Stimulated activated CD4-positive, alpha-beta T cell treated with anti-CD3 and anti-CD28 coated beads, Interleukin-1b, Interleukin-23, amount 100 ng/mL, for 1 hour (primary cell): Measurements from ENCODE around the gene AASDHPPT.
"Not testable (repeated sequence)": the region's sequence is repeated elsewhere in the genome, so short reads cannot be mapped to it uniquely, and the experiment has no call there.

Experiments used
- DNase-seq, 2 donors: peaks; one replicate each; pipeline ENCODE4 v3.0.0-alpha.2; 2020; ENCODE audit warnings: low read depth in 2 of 2

AASDHPPT gene, protein sequence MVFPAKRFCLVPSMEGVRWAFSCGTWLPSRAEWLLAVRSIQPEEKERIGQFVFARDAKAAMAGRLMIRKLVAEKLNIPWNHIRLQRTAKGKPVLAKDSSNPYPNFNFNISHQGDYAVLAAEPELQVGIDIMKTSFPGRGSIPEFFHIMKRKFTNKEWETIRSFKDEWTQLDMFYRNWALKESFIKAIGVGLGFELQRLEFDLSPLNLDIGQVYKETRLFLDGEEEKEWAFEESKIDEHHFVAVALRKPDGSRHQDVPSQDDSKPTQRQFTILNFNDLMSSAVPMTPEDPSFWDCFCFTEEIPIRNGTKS

DNA sequence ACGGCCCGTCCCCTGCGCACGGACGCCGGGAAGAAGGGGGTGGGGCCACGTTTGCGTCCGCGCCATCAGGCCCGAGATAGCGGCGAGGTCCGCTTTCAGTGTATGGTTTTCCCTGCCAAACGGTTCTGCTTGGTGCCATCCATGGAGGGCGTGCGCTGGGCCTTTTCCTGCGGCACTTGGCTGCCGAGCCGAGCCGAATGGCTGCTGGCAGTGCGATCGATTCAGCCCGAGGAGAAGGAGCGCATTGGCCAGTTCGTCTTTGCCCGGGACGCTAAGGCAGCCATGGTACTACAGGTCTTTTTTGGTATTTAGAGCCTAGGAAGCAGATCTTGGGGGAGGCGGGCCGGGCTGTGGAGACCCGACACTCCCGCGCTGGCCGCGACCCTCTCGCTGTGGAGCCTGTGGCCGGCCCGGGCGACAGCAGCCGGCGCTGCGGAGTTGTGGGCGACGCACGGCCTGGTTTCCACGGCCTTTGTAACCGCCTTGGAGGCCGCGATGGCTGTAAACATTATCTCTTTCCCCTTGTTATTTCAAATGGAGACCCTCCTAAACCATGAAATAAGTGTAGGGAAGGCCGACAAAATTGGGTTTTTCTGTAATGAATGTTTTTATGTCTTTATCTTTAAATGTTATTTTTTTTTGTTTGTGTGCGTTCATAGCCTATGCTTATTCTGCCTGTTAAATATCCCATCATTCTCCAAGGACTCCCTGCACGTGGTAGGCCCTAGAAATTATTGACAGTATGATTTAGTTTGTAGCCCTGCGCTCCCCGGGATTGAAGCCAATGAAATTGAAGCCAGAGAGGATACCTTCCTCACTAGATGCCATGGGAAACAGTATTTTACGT, at the start of gene AASDHPPT:
AASDHPPT (plus strand) TSS at position 54 of the 847 bp plus-strand sequence; CDS start at position 103, 49 bp downstream.
- DNase-seq: peak in 1 of 2 donors; percentile 2

DNA sequence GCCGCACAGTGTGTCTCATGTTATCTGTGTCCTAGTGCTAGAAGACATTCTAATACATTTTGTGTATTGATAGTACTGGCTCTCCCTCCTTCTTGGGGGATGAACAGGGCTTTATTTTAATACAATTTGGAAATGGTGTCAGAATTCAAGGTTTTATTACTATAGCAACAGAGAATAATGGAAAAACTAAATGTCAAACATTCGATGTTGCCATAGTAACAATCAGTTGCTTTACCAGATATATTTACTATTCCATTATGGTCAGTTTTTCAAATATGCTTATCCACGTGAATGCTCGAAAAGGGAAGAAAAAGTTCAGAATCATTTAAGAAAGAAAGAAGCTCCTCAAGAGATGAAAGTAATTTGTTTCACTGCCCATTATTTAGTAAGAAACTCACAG, 46.9 kb upstream of the AASDHPPT start:
- no peak for DNase-seq

DNA sequence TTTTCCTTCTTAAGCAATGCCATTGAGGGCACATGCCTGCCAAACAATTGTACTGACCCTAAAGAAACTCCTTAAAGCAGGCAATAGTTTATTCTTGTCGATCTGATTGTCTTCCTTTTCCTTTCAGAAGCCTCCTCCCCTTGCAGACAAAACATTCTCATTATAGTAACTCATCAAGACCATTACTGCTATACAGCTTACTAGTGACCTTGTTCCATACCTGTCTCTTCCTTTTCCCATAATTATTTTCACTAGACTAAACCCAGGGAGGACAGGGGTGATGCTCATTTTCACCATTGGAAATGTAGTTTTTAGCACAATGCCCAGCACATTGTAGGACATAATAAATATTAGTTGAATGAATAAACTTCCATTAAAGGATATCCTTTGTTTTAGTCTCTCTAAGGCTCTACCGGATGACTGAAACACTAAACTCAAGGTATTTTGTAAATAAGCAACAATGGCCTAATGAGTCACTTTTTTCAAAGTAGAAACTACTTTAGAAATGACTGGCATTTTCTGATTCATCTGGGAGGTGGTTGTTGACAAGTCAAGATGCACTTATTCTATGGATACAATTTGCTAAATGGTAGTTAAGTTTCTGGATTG, 46.2 kb upstream of the AASDHPPT start:
- no peak for DNase-seq

DNA sequence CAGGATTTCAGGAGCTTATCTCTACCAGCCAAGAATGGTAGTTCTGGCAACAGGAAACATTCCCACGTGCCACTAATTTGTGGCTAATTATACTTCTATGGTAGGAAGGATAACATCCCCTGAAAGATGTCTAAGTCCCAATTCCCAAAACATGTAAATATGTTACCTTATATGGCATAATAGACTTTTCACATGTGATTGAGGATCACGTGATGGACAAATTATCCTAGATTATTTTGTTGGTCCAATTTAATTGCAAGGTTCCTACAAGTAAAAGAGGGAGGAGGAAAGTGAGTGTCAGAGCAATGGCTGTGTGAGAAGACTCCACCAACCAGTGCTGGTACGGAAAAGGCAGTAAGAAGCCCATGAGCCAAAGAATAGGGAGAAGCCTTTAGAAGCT, 45.5 kb upstream of the AASDHPPT start:
- DNase-seq: no peak

DNA sequence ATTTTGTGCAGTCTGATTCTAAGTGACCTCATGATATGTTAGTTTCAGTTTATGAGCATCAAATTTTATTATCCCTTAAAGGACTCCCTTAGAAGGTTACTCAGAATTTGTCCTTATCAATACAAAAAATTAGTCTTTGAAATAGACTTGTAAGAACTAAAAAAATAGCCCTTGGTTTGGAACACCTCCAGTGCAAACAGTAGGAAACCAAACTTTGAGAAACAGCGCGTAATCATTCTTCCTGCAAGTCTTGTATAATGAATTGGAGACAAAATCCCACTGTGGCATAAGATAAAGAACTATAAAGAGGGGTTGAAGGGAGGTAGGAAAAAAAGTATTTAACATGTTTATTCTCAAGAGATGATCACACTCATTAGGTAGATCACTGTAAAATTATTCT, 44.6 kb upstream of the AASDHPPT start:
- DNase-seq: no peak

DNA sequence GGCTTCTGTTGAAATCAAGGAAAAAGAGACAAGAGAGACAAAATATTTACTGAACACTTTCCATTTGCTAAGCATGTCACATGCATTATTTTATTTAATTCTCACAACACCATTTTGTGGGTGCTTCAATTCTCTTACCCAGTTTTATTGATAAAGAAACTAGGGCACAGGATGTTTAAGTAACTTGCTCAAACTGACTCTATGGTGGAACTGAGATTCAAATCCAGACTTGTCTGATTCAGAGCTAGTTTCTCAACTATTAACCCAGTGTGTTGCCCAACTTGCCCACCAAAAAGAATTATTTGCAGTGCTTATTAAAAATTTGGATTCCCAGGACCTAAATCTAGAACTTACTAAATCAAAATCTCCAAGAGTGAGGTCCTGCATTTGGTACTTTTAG, 33.9 kb upstream of the AASDHPPT start:
- no peak for DNase-seq

GRCh38 chr11:106047631-106048030, 29.8 kb upstream of the AASDHPPT start:
- no peak for DNase-seq

- no peak for DNase-seq
These were observed 27.6 kb upstream of the AASDHPPT start for GRCh38 chr11:106049727-106050476.

DNA sequence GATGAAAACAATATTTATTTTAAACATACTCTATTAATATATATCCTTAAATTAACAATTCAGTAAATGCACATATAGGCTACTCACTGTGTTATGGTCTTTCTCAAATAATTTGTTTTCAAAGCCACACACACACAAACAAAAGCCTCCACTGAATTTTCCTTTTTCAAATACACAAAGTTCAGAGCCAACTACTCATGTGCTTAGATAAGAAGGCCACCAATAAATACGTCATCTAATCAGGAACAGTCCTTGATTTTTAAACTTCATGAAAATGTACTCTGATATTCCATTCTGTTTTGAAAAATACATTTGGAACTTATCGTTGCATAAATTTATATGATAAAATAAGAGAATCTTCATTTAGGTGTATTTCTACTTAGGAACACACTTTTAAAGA, 26.4 kb upstream of the AASDHPPT start:
- DNase-seq: no peak

GRCh38 chr11:106058377-106058776, 19.1 kb upstream of the AASDHPPT start:
- DNase-seq: not testable (repeated sequence)

GRCh38 chr11:106059617-106060016, 17.8 kb upstream of the AASDHPPT start:
- no peak for DNase-seq

- no peak for DNase-seq
These were observed 16.1 kb upstream of the AASDHPPT start for GRCh38 chr11:106061249-106061784.

DNA sequence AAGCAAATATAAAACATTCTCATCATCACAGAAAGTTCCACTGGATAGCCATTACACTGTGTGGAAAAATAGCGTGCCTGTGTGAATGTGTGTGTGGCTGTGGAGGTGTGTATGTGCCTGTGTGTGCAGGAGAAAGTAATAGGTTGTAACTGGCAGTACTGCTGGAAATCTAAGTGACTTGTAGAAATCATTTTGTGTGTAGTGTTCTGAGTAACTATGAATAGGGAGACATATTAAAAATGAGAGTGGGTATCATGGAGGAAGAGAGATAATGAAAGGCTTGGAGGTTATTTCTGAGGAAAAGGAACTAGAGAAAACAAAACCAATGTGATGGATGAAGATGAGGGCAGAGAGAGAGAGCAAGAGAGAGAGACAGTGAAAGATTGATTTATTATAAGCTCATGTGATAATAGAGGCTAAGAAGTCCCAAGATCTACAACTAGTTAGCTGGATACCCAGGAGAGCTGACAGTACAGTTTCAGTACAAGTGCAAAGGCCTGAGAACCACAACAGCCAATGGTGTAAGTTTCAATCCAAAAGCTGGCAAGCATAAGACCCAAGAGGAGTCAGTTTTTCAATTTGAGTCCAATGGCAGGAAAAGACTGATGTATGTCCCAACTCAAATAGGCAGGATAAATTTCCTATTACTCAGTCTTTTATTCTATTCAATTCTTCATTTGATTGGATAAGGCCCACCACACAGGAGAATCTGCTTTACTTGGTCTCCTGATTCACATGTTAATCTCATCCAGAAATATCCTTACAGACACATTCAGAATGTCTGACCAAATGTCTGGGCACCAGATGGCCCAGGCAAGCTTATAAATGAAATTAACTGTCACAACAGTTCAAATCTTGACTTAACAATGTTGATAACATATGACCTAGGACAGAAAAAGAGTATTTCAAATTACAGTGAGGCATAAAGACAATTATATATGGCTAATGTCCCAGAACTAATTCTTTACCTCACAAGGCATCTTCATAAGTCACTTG, 15.2 kb upstream of the AASDHPPT start:
- DNase-seq: no peak

GRCh38 chr11:106063009-106063408, 14.5 kb upstream of the AASDHPPT start:
- DNase-seq: no peak

- no peak for DNase-seq
These were observed 6.9 kb upstream of the AASDHPPT start for GRCh38 chr11:106070606-106071005.

DNA sequence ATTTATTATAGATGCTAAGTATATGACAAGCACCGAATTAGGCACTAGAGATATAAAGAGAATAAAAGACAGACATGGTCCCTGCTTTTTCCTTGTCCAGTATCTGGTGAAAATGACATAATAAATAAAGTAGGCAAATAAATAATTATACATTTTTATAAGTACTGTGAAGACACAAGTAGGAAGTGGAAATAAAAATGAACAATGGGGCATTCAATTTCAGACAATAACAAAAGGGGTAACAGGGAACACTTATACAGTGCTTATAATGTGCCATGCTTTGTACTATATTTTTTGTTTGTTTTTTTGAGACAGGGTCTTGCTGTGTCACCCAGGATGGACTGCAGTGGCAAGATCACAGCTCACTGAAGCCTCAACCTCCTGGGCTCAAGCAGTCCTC, 4.7 kb upstream of the AASDHPPT start:
- no peak for DNase-seq

- DNase-seq: no peak
These were observed 1.1 kb upstream of the AASDHPPT start for GRCh38 chr11:106076171-106076918.

GRCh38 chr11:106076919-106077608, 398 bp upstream of the AASDHPPT start, which contains the start of gene KBTBD3:
KBTBD3 (minus strand) TSS chr11:106077347; CDS start chr11:106059097, 18,250 bp downstream.
- DNase-seq: peak; percentile 88 to 91

GRCh38 chr11:106082096-106082495, 4.6 kb downstream of the AASDHPPT start:
- DNase-seq: no peak
